K562 (cell line): ENCODE results near the gene MOCOS.

Experiments used
- ILF3 ChIP-seq: fragments of 450-650 bp; IDR thresholded peaks from 2 replicates; pipeline ENCODE4 v1.6.1; 2018; ENCODE audit warnings: antibody characterized with exemption, mild to moderate bottlenecking, moderate library complexity, borderline replicate concordance
- NRF1 ChIP-seq, 2 experiments: fragments of 450-650 bp; IDR thresholded peaks in 1 of 2; conservative IDR thresholded peaks in 1 of 2; 2 replicates each; pipeline ENCODE4 v1.6.1; 2014; ENCODE audit warnings: mild to moderate bottlenecking in 2 of 2
- SMARCB1 ChIP-seq: IDR thresholded peaks from 2 replicates; pipeline ENCODE4 v1.6.1; 2011; ENCODE audit warnings: improper control_type of control experiment, low read depth; ENCODE audit not compliant: insufficient read length
- TAF1 ChIP-seq: IDR thresholded peaks from 2 replicates; pipeline ENCODE4 v1.6.1; 2011; ENCODE audit warnings: mild to moderate bottlenecking, low read length, moderate library complexity; ENCODE audit not compliant: insufficient read depth, control insufficient read depth, severe bottlenecking; ENCODE audit errors: extremely low read depth
- U2AF2 ChIP-seq: fragments of 200-400 bp; formaldehyde crosslinking; optimal IDR thresholded peaks from 2 replicates; pipeline ENCODE3; 2017; ENCODE audit warnings: low read depth, mild to moderate bottlenecking, low read length
- YY1 ChIP-seq, 3 experiments: IDR thresholded peaks; 2 replicates each; pipeline ENCODE4 v1.6.1; 2011; ENCODE audit warnings: low read length in 2 of 3, mild to moderate bottlenecking in 2 of 3, moderate library complexity in 2 of 3, borderline replicate concordance in 1 of 3, control low read depth in 1 of 3, low read depth in 1 of 3; ENCODE audit not compliant: insufficient read depth in 3 of 3, insufficient replicate concordance in 2 of 3, control insufficient read depth in 1 of 3, insufficient read length in 1 of 3; ENCODE audit errors: extremely low read depth in 1 of 3
- ZNF24 ChIP-seq: fragments of 450-650 bp; IDR thresholded peaks from 2 replicates; pipeline ENCODE4 v1.6.1; 2016
- TF ChIP-seq, protein P1 (sequence below): sonication (generic); formaldehyde crosslinking; IDR thresholded peaks from 2 replicates; pipeline ENCODE4 v1.8.0; 2023; ENCODE audit warnings: mild to moderate bottlenecking, missing genetic modification reagents

DNA sequence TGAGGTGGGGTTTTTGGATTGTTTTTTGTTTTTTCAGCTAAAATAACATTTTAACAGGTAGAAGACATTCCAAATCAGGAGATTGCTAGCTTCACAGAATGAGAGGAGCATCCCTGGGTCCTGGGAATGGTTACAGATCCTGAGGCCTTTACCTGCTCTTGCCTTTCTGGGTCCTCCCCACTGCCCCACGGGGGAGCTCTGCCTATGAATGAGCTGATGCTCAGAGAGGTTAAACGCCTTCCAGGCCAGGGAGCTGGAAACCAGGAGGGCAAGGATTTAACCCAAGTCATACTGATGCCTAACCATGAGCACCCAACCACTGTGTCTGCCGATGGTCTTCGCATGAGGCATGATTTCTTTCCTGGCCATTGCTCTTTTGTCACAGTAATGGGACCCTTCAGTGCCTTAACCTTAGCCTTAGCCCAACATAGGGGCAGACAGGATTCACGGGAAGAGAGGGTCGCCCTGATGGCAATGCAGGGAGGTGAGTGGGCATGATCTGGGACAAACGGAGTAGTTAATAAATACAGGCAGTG lies 16.1 kb downstream of the MOCOS start:
- TF ChIP-seq ILF3 (no peak), NRF1 (conservative IDR thresholded peaks at IDR 0.05 in 1 of 2, IDR thresholded peaks at IDR 0.05 in 1 of 2) (no peak), TAF1 (no peak), YY1 (IDR thresholded peaks at IDR 0.05; ENCODE audit: borderline replicate concordance in 1 of 3, control insufficient read depth in 1 of 3, extremely low read depth in 1 of 3, insufficient read depth in 3 of 3, insufficient read length in 1 of 3, insufficient replicate concordance in 2 of 3, low read depth in 1 of 3, low read length in 2 of 3) (no peak), ZNF24 (no peak), SMARCB1 (no peak), U2AF2 (no peak)
- TF ChIP-seq, protein P1, sequence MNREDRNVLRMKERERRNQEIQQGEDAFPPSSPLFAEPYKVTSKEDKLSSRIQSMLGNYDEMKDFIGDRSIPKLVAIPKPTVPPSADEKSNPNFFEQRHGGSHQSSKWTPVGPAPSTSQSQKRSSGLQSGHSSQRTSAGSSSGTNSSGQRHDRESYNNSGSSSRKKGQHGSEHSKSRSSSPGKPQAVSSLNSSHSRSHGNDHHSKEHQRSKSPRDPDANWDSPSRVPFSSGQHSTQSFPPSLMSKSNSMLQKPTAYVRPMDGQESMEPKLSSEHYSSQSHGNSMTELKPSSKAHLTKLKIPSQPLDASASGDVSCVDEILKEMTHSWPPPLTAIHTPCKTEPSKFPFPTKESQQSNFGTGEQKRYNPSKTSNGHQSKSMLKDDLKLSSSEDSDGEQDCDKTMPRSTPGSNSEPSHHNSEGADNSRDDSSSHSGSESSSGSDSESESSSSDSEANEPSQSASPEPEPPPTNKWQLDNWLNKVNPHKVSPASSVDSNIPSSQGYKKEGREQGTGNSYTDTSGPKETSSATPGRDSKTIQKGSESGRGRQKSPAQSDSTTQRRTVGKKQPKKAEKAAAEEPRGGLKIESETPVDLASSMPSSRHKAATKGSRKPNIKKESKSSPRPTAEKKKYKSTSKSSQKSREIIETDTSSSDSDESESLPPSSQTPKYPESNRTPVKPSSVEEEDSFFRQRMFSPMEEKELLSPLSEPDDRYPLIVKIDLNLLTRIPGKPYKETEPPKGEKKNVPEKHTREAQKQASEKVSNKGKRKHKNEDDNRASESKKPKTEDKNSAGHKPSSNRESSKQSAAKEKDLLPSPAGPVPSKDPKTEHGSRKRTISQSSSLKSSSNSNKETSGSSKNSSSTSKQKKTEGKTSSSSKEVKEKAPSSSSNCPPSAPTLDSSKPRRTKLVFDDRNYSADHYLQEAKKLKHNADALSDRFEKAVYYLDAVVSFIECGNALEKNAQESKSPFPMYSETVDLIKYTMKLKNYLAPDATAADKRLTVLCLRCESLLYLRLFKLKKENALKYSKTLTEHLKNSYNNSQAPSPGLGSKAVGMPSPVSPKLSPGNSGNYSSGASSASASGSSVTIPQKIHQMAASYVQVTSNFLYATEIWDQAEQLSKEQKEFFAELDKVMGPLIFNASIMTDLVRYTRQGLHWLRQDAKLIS (CRISPR knock-in tag), result no peak
